HG03442 (cell line): ENCODE measurements around the gene DUT.

ENCODE experiments used
- ATAC-seq: cut with Tn5 transposase; IDR thresholded peaks from one replicate; pipeline ENCODE4 v1.9.1; 2021; ENCODE audit warnings: mild to moderate bottlenecking, moderate library complexity; ENCODE audit not compliant: unreplicated experiment

DUT gene

GRCh38 chr15:48330855-48331795, at the start of gene DUT:
TSS of gene DUT (plus strand) at chr15:48331429. CDS start at chr15:48331516, 87 bp downstream.
- ATAC-seq = peak; percentile 78

- ATAC-seq = no peak
These were observed 49.6 kb upstream of the DUT start for GRCh38 chr15:48281674-48282073.

GRCh38 chr15:48282216-48282615, 49.0 kb upstream of the DUT start:
- no peak for ATAC-seq

GRCh38 chr15:48283396-48284145, 47.7 kb upstream of the DUT start:
- no peak for ATAC-seq

GRCh38 chr15:48285329-48286214, 45.7 kb upstream of the DUT start:
- ATAC-seq = no peak

- ATAC-seq = no peak
These were observed 41.6 kb upstream of the DUT start for GRCh38 chr15:48289628-48290027.

- ATAC-seq = peak; percentile 59
These were observed 38.8 kb upstream of the DUT start for GRCh38 chr15:48292458-48292857.

- no peak for ATAC-seq
These were observed 33.6 kb upstream of the DUT start for GRCh38 chr15:48297668-48298067.

GRCh38 chr15:48298914-48299313, 32.3 kb upstream of the DUT start:
- ATAC-seq = no peak

GRCh38 chr15:48300038-48300437, 31.2 kb upstream of the DUT start:
- ATAC-seq = no peak

GRCh38 chr15:48304398-48304797, 26.8 kb upstream of the DUT start:
- ATAC-seq = no peak

GRCh38 chr15:48306639-48307038, 24.6 kb upstream of the DUT start:
- ATAC-seq = no peak

GRCh38 chr15:48307586-48307985, 23.6 kb upstream of the DUT start:
- no peak for ATAC-seq

GRCh38 chr15:48309740-48310139, 21.5 kb upstream of the DUT start:
- ATAC-seq = no peak

GRCh38 chr15:48313216-48313615, 18.0 kb upstream of the DUT start:
- ATAC-seq = no peak

GRCh38 chr15:48315041-48315440, 16.2 kb upstream of the DUT start:
- no peak for ATAC-seq

GRCh38 chr15:48317221-48317620, 14.0 kb upstream of the DUT start:
- ATAC-seq = no peak

- no peak for ATAC-seq
These were observed 13.1 kb upstream of the DUT start for GRCh38 chr15:48318131-48318530.

GRCh38 chr15:48323294-48323693, 7.9 kb upstream of the DUT start:
- ATAC-seq = no peak

GRCh38 chr15:48324949-48325348, 6.3 kb upstream of the DUT start:
- no peak for ATAC-seq

GRCh38 chr15:48325400-48325799, 5.8 kb upstream of the DUT start:
- peak; percentile 72 for ATAC-seq
